Esophagus muscularis mucosa (tissue), 4 donors: ENCODE results near the gene SH3PXD2B. TPM values are rescaled to one million over a fixed set of nuclear protein-coding genes. Genes with fewer than 3 reads are reported as not detected.
A peak's percentile ranks its signal among the peaks of the same experiment; 100 is the strongest.

ENCODE experiments used
- DNase-seq: peaks from one replicate; pipeline ENCODE4 v3.0.0-alpha.2; 2017; ENCODE audit errors: extremely low spot score
- H3K27ac ChIP-seq, 4 donors: fragments of 200-600 bp; sonication (generic); replicated peaks in 1 of 4; 1 replicate in 3 of 4; 2 replicates in 1 of 4; pipeline ENCODE4 v1.5.1; 2016 to 2019; ENCODE audit warnings: mild to moderate bottlenecking in 1 of 4
- H3K27me3 ChIP-seq, 4 donors: fragments of 200-600 bp; sonication (generic); one replicate each; pipeline versions ENCODE4 v1.5.1 to v1.6.0; 2016 to 2019
- H3K36me3 ChIP-seq, 4 donors: fragments of 200-600 bp; sonication (generic); one replicate each; pipeline ENCODE4 v1.5.1; 2016 to 2019
- H3K4me1 ChIP-seq, 4 donors: fragments of 200-600 bp; sonication (generic); one replicate each; pipeline ENCODE4 v1.5.1; 2016 to 2019
- H3K4me3 ChIP-seq, 4 donors: fragments of 200-600 bp; sonication (generic); 1 replicate in 2 of 4; 2 replicates in 2 of 4; pipeline ENCODE4 v1.5.1; 2016 to 2019; ENCODE audit warnings: mild to moderate bottlenecking in 4 of 4, moderate library complexity in 1 of 4
- H3K9me3 ChIP-seq, 4 donors: fragments of 200-600 bp; sonication (generic); 1 replicate in 3 of 4; 2 replicates in 1 of 4; pipeline ENCODE4 v1.5.1; 2016 to 2019
- EP300 ChIP-seq: sonication (generic); formaldehyde crosslinking; IDR thresholded peaks from one replicate; pipeline ENCODE4 v1.6.1; 2017; ENCODE audit warnings: antibody characterized with exemption
- POLR2A ChIP-seq: fragments of 450-650 bp; IDR thresholded peaks from one replicate; pipeline ENCODE4 v1.6.1; 2017; ENCODE audit warnings: antibody characterized with exemption, moderate library complexity, mild to moderate bottlenecking, low read depth
- POLR2AphosphoS5 ChIP-seq, 2 donors: sonication (generic); formaldehyde crosslinking; IDR thresholded peaks; one replicate each; pipeline ENCODE4 v1.6.1; 2017; ENCODE audit warnings: antibody characterized with exemption in 2 of 2
- WGBS: methylation state at CpG from one replicate; pipeline ENCODE4 v1.1.5; 2018; 5-methylcytosine and 5-hydroxymethylcytosine counted together
- intact Hi-C: fragments of 100-400 bp; cut with DNase I; formaldehyde crosslinking; loops from one replicate; pipeline ENCODE4 v1.15.1; 2023
- total RNA-seq, 4 donors: library from RNA; depleted of rRNA; stranded (reverse); fragments of >200 nt; gene quantifications; one replicate each; pipeline versions ENCODE4 v1.1.0 to v1.2.1, GENCODE V29; 2016
- TF ChIP-seq, protein P1 (sequence below), 3 experiments: fragments of 200-600 bp in 2 of 3; fragments of 450-650 bp in 1 of 3; sonication (generic) in 2 of 3; IDR thresholded peaks; one replicate each; pipeline ENCODE4 v1.5.1; 2017 to 2019; ENCODE audit warnings: antibody characterized with exemption in 3 of 3, mild to moderate bottlenecking in 2 of 3, moderate library complexity in 1 of 3

The SH3PXD2B gene
- total RNA-seq, 4 donors from 2014 or later, result 41.5 to 66.5 (median 49.2) TPM

DNA sequence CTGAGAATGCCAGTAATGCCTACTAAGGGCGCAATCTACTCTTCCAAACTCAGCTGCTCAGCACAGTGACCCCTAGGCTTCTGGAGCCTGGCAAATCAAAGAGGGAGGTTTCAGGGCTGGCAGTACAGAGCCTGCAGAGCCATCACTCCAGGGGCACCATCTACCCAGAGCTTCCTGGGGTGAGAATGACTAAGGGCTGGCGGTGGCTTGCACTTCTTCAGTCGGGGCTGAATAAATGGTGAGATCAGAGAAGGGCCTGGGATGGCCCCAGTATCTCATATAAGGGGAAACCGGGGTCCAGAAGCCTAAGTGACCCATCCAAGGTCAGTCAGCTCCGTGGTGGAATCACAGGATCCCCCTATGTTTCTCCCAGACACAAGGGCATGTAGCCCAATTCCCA lies 5.3 kb downstream of the SH3PXD2B start:
- H3K9me3 ChIP-seq, result no peaks in the 10 kb centered on the region
- no peaks in the 10 kb centered on the region for H3K27me3 ChIP-seq
- no peak for TF ChIP-seq POLR2A
- no peak for TF ChIP-seq POLR2AphosphoS5 (IDR thresholded peaks at IDR 0.05)
- TF ChIP-seq, protein P1, sequence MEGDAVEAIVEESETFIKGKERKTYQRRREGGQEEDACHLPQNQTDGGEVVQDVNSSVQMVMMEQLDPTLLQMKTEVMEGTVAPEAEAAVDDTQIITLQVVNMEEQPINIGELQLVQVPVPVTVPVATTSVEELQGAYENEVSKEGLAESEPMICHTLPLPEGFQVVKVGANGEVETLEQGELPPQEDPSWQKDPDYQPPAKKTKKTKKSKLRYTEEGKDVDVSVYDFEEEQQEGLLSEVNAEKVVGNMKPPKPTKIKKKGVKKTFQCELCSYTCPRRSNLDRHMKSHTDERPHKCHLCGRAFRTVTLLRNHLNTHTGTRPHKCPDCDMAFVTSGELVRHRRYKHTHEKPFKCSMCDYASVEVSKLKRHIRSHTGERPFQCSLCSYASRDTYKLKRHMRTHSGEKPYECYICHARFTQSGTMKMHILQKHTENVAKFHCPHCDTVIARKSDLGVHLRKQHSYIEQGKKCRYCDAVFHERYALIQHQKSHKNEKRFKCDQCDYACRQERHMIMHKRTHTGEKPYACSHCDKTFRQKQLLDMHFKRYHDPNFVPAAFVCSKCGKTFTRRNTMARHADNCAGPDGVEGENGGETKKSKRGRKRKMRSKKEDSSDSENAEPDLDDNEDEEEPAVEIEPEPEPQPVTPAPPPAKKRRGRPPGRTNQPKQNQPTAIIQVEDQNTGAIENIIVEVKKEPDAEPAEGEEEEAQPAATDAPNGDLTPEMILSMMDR (IDR thresholded peaks at IDR 0.05), result no peak
- TF ChIP-seq EP300, result no peak
- peaks cover 62 to 96% (median 89%) of the 10 kb centered on the region in 4 donors for H3K4me1 ChIP-seq
- WGBS, result 79% methylated on average over 2 of the region's 5 CpGs
- peak overlapping the region in 3 of 4 donors; percentile 12 to 80 (median 24) for H3K27ac ChIP-seq
- intact Hi-C loops, result no loop called here
- H3K36me3 ChIP-seq, result peaks cover 0 to 5% (median 0%) of the 10 kb centered on the region in 4 donors
- no peak overlapping the region for H3K4me3 ChIP-seq
- no peak for DNase-seq

DNA sequence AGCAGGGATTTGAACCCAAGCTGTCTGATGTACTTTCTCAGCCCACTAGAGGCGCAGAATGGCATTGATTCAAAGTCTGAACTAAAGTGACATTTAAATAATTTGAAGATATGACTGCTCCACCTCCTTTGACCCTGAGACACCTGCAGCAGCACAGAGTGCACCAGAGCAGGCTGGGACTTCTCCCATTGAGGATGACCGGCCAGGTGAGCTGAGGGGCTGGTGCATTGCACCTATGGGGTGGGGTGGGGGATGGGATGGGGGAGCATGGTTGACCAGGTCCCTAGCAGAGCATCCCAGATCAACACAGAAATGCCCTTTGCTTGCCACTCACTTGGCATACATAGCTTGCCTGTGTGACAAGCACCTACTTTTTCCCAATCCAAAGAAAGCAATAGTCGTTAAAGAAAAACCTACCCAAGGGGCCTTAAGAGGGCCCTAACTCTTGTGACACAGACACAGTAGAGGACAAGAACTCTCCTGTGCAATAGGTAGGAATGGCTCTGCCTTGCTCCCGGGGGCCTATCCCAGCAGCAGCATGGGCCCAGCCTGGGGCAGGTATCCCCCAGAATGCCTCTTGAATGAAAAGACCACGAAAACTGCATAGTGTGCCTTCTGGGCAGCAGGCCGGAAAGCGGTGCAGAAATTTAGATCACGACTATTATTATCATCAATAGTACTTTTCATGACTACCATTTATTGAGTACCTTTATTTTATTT lies 6.5 kb downstream of the SH3PXD2B start:
- Histone ChIP-seq H3K27me3 (no peaks in the 10 kb centered on the region), H3K4me1 (peaks cover 59 to 99% (median 98%) of the 10 kb centered on the region in 4 donors), H3K36me3 (peaks cover 0 to 5% (median 0%) of the 10 kb centered on the region in 4 donors), H3K27ac (peak overlapping the region in 2 of 4 donors; percentile 78 to 80), H3K9me3 (no peaks in the 10 kb centered on the region), H3K4me3 (no peak overlapping the region)
- DNase-seq, result no peak
- intact Hi-C loops, result no loop called here
- WGBS, result 89% methylated on average over 8 of the region's 8 CpGs
- no peak for TF ChIP-seq EP300
- TF ChIP-seq POLR2AphosphoS5 (IDR thresholded peaks at IDR 0.05), result no peak
- TF ChIP-seq, protein P1 (IDR thresholded peaks at IDR 0.05), result no peak
- no peak for TF ChIP-seq POLR2A

DNA sequence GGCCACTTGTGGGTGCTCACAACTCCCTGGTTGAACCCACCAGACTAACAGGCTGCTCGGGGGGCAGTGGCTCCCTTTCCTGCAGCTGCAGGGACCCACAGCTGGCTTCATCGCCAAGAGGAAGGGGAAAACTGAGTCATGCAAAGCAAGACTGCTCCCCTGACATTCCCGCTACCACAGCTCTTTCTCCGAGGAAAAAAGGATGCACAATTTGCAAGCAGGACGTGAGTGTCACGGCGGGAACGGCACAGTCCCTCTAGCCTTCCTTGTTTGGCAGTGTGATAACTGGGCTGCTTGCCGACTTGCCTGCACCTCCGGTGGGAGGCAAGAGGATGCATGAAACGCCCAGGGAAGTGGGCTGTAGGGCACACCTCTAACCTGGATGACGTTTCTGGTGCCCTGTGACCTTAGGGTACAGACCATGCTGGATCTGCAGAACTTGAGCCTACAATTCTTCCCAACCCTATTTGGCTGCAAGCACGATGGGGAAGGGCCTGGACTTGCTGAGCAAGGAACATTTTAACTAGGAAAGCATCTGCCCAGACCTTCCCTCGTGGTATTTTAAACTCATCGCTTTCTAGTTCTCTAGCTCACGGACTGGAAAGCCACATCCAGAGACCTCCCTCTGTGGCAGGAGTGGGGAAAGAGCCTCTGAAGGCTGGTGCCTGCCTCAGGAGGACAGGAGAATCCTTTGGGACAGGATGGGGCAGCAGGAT lies 7.8 kb downstream of the SH3PXD2B start:
- Histone ChIP-seq H3K27ac (peak overlapping the region; percentile 54 to 80 (median 70)), H3K36me3 (peaks cover 0 to 5% (median 0%) of the 10 kb centered on the region in 4 donors), H3K9me3 (no peaks in the 10 kb centered on the region), H3K27me3 (no peaks in the 10 kb centered on the region), H3K4me3 (peak overlapping the region; percentile 1 to 30 (median 14)), H3K4me1 (peaks cover 48 to 92% (median 91%) of the 10 kb centered on the region in 4 donors)
- no peak for TF ChIP-seq EP300
- TF ChIP-seq POLR2AphosphoS5 (IDR thresholded peaks at IDR 0.05), result peak in 1 of 2 donors; percentile 67
- no peak for TF ChIP-seq POLR2A
- 32% methylated on average over 16 of the region's 16 CpGs for WGBS
- DNase-seq, result no peak
- intact Hi-C loops, result no loop called here

DNA sequence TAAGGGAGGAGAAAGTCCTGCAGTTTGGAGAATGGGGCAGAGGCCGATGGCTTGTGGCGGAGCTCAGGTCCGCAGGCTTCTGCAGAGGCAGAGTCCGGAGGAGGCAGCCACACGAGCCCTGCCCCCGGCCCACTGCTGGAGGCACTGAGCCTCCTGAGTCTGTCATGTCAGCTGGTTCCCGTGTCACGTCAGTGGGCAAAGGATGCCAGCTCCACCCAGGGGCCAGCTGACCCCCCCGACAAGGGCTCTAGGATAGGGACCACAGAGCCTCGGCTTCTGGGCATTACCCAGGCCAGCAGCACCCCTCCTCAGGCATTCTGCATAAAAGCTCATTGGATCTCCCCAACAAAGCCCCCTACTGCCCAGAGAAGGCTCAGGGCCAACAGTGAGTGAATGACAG lies 8.5 kb downstream of the SH3PXD2B start:
- WGBS, result 53% methylated on average over 3 of the region's 10 CpGs
- no peaks in the 10 kb centered on the region for H3K9me3 ChIP-seq
- no peaks in the 10 kb centered on the region for H3K27me3 ChIP-seq
- H3K4me3 ChIP-seq, result peak overlapping the region in 1 of 4 donors; percentile 15
- TF ChIP-seq, protein P1 (IDR thresholded peaks at IDR 0.05), result no peak
- no peak for TF ChIP-seq POLR2A
- TF ChIP-seq EP300, result no peak
- no peak for TF ChIP-seq POLR2AphosphoS5 (IDR thresholded peaks at IDR 0.05)
- H3K36me3 ChIP-seq, result peaks cover 0 to 5% (median 0%) of the 10 kb centered on the region in 4 donors
- no peak for DNase-seq
- peaks cover 42 to 86% (median 84%) of the 10 kb centered on the region in 4 donors for H3K4me1 ChIP-seq
- intact Hi-C loops, result no loop called here
- H3K27ac ChIP-seq, result peak overlapping the region; percentile 54 to 80 (median 70)
